LoVo (cell line): Measurements from ENCODE around the gene MARCHF4.
"Not testable (repeated sequence)": the region's sequence is repeated elsewhere in the genome, so short reads cannot be mapped to it uniquely, and the experiment has no call there.

Source experiments
- DNase-seq: peaks from one replicate; pipeline ENCODE4 v3.0.0-alpha.2; 2016; ENCODE audit warnings: low spot score

MARCHF4 gene

DNA sequence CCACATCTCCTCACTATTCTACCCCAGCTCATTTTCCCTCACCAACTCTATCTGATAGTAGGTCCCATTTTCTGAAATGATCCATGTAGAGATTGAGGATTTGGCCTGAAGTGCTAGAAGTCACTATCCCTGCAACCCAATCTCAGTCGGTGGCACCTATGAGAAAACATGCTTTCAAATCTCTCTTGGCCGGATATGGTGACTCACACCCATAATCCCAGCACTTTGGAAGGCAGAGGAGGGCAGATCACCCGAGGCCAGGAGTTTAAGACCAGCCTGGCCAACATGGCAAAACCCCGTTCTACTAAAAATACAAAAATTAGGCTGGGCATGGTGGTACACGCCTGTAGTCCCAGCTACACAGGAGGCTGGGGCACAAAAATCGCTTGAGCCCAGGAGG lies 19.1 kb upstream of the MARCHF4 start:
- no peak for DNase-seq

GRCh38 chr2:216389570-216389969 lies 17.3 kb upstream of the MARCHF4 start:
- no peak for DNase-seq

DNA sequence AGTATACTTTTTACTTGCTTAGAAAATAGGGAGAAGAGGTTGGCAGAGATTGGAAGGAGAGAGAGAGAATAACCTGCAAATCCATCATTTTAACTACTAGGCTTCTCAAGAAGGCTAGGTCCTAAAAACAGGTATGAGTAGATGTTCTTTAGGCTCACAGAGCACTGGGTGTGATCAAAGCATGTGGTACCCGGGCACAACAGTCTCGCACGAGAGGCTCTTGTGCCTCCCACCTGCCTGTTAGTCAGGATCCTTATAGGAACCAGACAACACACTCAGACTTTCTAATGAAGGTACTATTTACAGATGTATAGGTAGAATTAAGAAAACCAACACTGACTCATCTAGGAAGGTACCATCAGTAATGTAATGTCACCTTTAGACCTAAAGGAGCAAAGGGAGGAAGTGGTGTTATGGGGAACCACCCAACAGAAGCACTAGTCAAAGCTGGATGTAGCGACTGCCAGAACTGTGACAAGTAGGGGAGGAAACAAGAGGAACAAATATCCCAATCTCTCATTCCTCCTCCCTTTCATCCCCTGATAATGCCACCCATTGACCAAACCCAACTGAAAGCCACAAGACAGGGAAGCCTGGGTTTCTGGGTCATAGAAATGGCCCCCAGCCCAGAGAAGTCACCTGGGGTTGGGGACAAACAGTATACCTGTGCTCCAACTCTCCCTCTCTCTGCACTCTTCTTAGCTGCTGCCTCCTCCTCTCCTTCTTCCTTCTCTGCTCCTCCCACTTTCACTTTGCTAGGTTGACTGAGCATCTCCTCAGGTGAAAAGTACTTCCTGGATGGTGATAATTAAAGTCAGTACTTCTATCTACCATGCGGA lies 16.0 kb upstream of the MARCHF4 start:
- DNase-seq, result no peak

GRCh38 chr2:216387262-216387661 lies 15.0 kb upstream of the MARCHF4 start:
- no peak for DNase-seq

DNA sequence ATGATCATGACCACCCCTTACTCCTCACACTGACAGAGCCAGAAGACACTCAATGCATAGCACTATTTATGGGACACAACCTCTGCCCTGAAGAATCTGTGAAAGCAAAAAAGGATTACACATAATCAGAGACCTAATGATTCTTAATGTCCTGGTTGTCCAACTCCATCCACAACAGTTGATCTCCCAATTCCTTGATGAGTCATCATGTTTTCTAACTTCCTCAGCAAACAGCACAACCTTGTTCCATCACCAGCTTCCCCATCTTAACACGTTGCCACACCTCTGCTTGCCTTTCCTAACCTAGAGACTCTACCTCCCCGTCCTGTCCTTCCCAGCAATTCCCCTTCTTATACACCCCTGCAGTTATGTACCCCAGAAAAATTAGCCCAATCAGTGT lies 13.2 kb upstream of the MARCHF4 start:
- no peak for DNase-seq

DNA sequence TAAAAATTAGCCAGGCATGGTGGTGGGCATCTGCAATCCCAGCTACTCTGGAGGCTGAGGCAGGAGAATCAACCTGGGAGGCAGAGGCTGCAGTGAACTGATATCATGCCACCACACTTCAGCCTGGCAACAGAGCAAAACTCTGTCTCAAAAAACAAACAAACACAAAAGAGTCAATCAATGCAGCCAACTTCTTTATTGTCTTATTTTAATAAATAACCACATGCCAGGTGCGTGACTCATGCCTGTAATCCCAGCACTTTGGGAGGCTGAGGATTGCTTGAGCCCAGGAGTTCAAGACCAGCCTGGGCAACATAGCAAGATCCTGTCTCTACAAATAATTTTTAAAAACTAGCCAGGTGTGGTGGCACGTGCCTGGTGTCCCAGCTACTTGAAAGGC lies 12.1 kb upstream of the MARCHF4 start:
- not testable (repeated sequence) for DNase-seq

DNA sequence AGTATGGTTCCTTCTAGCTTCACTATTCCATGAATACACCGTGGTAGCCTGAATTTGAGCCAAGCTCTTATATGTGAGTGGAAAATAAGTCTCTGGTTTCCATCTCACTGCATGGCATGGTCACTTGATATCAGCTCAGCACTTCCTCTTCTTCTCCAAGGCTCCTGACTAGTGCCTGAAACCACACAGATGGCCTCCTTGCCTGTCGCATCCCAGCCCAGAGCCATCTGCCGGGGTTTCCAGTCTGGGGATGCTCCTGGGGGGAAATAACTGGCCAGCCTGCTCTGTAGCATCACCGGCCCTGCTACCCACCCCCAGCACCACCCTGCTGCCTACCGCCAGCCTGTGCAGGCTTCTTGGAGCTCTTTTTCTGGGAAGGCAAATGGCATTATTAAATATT lies 7.7 kb upstream of the MARCHF4 start:
- no peak for DNase-seq

DNA sequence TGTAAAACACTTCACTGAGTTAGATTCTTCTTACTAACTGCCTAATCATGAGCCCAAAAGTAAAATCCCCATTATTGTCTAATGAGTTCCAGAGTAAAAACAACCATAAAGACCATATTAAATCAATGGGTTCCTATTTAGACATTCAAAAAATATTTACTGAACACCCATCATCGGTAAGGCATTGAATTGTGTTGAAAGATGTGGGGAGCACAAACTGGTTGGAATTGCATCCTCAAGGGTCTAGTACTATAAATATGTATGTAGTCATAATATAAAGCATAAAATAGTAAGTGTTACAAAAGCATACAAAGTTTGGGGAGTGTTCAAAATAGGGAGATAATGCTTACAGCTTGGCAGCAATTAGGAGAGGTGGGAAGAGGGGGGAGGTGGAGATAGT lies 3.0 kb upstream of the MARCHF4 start:
- DNase-seq, result no peak

DNA sequence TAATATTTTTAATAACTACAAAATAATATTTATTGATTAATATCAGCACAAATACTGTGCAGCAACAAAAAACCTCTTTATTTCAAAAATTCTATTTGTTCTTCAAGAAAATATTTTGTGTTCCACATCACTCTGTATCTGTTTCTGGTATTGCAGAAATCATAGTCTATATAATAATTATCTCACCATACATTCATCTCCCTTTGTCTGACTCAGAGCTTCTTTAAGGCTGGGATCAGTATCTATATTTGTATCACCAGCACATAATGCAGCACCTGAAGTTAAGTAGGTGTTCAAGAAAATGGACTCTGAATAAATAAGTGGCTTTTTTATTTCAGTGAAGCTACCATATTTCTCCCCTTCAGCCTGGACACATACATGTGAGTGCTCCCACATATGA lies 1.6 kb upstream of the MARCHF4 start:
- no peak for DNase-seq

- DNase-seq, result peak; percentile 6
Measured at GRCh38 chr2:216372761-216373291, 543 bp upstream of the MARCHF4 start.

DNA sequence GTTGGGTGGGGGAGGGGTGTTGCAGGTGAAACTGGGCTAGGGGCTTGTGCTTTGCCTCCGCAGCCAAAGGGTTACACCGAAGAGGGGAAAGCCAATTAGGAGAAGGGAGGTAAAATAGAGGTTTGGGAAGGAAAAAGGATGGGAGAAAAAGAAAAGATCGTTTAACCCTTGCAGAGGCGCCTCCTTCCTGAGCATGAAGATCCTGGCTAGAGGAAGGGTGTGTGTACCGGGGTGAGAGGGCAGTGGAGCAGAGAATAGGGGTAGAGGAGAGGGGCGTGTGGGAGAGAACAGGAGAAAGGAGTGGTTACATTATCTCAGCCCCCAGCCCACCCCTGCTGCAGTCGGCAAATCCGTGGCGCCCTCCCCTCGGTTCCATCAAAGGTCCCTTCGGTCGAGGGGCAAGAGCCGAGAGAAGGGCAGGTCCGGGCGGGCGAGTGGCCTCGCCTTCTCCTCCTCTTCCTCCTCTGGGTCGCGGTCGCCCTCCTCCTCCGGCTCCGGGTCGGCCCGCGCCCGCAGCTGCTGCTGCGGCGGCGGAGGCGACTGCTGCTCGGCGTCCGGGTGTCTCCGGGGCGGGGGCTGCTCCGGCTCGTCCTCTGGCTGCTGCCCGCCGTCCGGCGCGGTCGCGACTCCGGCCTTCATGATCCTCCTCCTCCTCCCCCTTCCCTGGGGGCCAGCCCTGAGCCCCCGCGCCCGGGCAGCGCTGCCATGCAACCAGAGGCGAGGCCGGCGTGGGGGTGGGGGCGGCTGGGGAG lies 1.1 kb downstream of the MARCHF4 start:
- no peak for DNase-seq

DNA sequence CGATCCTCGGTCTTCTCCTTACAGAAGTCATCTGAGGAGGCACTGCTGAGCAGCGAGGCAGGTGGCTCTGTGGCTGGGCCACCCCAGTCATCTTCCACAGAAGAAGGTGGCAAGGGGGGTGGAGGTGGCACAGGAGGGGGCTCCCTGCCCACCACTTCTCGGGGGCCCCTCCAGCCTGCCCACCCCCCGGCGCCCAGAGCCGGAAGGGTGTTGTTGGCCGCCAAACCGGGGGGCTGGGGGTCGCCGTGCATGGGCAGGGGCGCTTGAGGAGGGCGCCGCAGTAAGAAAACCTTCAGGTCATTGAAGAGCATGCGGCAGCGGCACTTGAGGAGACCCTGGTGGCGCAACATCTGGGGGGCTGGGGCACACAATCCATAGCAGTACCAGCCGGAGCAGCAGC lies 2.5 kb downstream of the MARCHF4 start:
- no peak for DNase-seq

DNA sequence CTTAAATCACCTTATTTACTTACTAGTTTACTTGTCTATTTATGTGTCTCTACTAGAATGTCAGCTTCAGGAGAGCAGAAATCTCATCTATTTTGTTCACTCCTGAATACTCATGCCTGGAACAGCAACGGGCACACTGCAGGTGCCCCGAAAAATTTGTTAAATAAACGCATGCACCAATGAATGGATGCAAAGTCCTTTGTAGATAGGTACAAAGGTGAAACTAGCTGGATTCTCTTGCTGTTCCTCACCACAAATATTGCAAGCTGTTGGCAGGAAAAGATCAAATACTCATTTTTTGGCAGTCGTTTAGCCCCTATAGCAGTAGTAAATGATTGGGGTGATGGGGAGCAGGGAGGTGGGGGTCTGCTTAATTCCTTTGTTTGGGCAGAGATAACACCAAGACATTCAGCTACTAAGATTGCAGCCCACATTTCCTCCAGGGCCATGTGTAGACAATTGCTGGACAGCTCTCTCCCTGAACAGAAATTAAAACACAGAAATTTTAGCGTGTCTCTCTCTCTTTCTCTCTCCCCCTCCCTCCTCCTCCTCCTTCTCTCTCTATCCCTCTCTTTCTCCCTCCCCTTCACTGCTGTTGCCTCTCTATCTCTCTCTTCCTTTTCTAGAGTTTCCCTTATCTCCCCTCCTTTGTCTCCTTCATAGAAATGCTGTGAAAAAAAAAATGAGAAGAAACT lies 5.4 kb downstream of the MARCHF4 start:
- no peak for DNase-seq

- no peak for DNase-seq
Measured at GRCh38 chr2:216365518-216365917, 6.8 kb downstream of the MARCHF4 start.

DNA sequence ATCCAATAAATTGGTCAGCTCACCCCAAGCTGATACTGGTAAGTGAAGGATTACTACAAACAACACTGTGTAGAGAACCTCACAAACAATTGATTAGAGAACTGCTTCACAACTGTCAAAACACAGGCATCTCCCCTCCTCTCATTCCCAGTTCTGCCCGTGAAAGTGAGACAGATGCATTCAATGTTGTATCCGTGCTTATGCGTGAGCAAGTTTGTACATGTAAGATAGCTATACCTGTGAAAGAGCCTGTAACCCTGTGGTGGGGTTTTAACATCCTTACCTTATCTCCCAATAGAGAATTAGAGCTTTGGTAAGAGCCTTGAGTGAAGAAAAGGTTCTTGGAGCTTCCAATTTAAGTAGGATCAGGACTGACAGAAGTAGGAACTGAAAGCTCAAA lies 9.1 kb downstream of the MARCHF4 start:
- no peak for DNase-seq

DNA sequence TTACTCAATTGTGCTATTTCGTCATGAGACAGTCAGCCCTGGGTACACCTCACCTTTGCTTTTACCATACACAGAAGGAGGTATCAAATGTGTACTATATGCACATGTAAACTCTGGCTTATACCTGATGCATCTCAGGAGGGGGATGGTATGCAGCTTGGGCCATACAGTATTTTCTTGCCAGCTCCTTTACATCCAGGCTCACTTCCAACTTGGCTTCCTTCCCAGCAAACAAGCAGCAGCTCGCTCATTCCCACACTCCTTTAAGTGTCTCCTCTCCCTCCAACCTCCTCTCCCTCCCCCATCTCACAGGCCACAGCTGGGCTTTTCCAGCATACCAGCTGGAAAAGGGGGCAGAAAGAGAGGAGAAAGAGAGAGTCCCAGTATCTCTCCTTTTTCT lies 9.6 kb downstream of the MARCHF4 start:
- no peak for DNase-seq

DNA sequence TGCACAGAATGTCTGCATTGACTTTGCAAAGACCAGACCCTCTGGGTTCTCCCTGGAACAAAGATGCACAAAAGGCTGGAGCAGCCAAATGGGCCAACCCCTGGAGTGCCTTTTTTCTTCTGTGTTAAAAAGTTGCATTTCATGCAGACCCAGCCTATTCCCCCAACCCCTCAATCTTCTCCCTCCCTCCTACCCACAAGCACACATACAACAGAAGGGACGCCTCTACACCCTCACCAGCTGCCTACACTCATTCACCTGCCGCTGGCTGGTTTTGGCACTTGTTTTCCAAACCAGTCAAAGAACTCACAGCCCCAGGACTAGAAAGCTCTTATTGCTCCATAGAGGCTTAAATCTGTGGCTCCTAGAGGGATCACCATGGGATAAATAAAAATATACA lies 16.6 kb downstream of the MARCHF4 start:
- DNase-seq, result no peak

- DNase-seq, result no peak
Measured at GRCh38 chr2:216354306-216354705, 18.0 kb downstream of the MARCHF4 start.

DNA sequence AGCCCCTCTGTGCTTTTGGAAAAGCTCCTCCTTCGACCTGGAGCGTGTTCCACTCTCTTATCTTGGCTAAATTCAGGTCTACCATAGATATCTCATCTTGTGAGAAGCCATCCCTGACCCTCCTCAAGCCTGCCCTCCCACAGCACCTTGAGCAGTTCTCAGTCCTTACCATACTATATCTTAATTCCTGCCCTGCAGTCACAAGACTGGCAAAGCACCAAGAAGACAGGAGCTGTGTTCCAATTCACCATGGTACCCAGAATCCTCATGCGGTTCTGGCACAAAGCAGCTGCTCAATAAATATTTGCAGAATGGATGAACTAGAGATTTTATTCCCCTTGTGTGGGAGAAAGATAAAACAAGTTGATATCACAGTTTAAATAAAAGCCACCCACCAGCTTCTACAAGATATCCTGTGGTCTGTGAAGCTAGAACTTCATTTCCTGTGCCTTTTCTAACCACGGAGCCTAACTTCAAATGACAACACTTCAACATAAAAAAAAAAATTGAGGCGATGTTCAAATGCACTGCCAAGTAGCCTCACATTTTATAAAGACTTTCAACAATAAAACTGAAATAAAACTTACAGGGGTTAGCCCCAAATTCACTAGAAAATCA lies 19.5 kb downstream of the MARCHF4 start:
- DNase-seq, result no peak

- no peak for DNase-seq
Measured at GRCh38 chr2:216351172-216351925, 20.9 kb downstream of the MARCHF4 start.

DNA sequence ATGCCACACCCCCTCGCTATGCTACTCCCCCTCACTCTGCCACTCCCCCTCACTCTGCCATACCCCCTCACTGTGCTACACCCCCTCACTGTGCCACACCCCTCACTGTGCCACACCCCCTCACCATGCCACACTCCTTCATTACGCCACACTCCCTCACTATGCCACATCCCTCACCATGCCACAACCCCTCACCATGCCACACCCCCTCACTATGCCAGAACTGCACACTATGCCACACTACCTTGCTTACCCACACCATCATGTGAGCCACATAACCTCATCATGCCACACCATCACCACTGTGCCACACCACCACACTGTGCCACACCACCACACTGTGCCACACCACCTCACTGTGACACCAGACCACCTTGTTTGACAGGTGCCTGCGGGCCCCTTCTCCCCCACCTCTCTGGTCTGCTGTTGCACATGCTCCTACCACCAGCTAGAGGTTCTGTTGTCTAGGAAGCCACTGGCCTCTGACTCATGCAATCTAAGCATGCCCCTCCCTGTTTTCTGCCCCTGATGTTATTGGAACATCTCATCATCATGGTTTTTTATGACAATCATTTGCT lies 22.0 kb downstream of the MARCHF4 start:
- no peak for DNase-seq
